ENCODE results near the gene DHODH. TPM values are rescaled to one million over a fixed set of nuclear protein-coding genes. Genes with fewer than 3 reads are reported as not detected.
A peak's percentile ranks its signal among the peaks of the same experiment; 100 is the strongest.
"Not testable (repeated sequence)": the region's sequence is repeated elsewhere in the genome, so short reads cannot be mapped to it uniquely, and the experiment has no call there.

Gene DHODH
- total and polyA plus RNA-seq, 2 of the 13 experiments (the other 11 are each of a cell fraction or from before 2014, with no cell fraction given) = 10.7 to 16.4 TPM

DNA sequence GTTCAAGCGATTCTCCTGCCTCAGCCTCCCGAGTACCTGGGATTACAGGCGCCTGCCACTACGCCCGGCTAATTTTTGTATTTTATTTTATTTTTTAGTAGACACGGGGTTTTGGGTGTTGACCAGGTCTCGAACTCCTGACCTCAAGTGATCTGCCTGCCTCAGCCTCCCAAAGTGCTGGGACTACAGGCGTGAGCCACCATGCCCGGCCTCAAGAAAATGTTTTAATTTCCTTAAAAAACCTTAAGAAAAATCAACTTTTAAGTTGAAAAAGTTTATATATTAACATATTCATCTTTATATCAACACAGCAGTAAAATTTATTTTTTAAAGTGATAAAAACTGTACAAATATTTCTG lies 500 bp upstream of the DHODH start:
- intact Hi-C loops (cut with micrococcal nuclease; ENCODE audit: unreplicated experiment) = loop anchor here (1.0 to 2.0 kb wide), 4 partner anchors 59 to 113 kb away; partner anchors contain the start of genes DHX38, IST1 and TXNL4B
- ATAC-seq; in situ Hi-C loops (cut with HindIII; ENCODE audit: extremely low pct_ligation_motif_present, low pct_unique_long_range_greater_than_20kb); H4K20me1 ChIP-seq (ENCODE audit: insufficient read depth, low read length); H3K9me3 ChIP-seq (ENCODE audit: low read length); H2AFZ ChIP-seq (ENCODE audit: low read length); CTCF ChIA-PET (ENCODE audit: low intra/inter-chr PET ratio, low total read pairs); POLR2A ChIA-PET; FAIRE-seq; H3K79me2 ChIP-seq (ENCODE audit: insufficient read depth, low read length); BruUV-seq (replicated peaks); H3K9ac ChIP-seq (ENCODE audit: insufficient read depth, low read depth, low read length); H3K36me3 ChIP-seq (replicated peaks in 1 of 2; ENCODE audit: control insufficient read depth in 1 of 2, insufficient read depth in 2 of 2, low read length in 2 of 2); H3K27me3 ChIP-seq (ENCODE audit: control insufficient read depth in 1 of 2, insufficient read depth in 2 of 2, low read length in 2 of 2); DNase-seq (ENCODE audit: low spot score); TF ChIP-seq TCF12 (IDR thresholded peaks at IDR 0.05): not testable (repeated sequence)
- peaks cover 37% of the 10 kb centered on the region for H3K4me1 ChIP-seq (ENCODE audit: insufficient read depth, low read length)
- H3K4me3 ChIP-seq (replicated peaks in 1 of 3; ENCODE audit: insufficient read depth in 1 of 3, low read depth in 2 of 3, low read length in 3 of 3) = peak overlapping the region in 2 of 3 experiments; percentile 20 to 100; a peak in 2 of 6 replicates
- H3K27ac ChIP-seq (ENCODE audit: extremely low read length, insufficient read depth, low read length) = peak overlapping the region; percentile 19
- 70% methylated on average over 9 of the region's 9 CpGs for WGBS (ENCODE audit: low lambda C conversion rate)
- TF ChIP-seq TCF12 (CRISPR knock-in tag; IDR thresholded peaks at IDR 0.05) (0 out of 2 replicates have a peak, but pooled peaks have one; percentile 35), ZNF264 (CRISPR knock-in tag; IDR thresholded peaks at IDR 0.05) (0 out of 2 replicates have a peak, but pooled peaks have one; percentile 55), RELA (CRISPR knock-in tag; IDR thresholded peaks at IDR 0.05) (0 out of 2 replicates have a peak, but pooled peaks have one; percentile 9), MED8 (CRISPR knock-in tag; IDR thresholded peaks at IDR 0.05; ENCODE audit: insufficient replicate concordance) (peak; percentile 10), ZNF724P (CRISPR knock-in tag; IDR thresholded peaks at IDR 0.05; ENCODE audit: borderline replicate concordance) (0 out of 2 replicates have a peak, but pooled peaks have one; percentile 11)
- TF ChIP-seq, protein P1, sequence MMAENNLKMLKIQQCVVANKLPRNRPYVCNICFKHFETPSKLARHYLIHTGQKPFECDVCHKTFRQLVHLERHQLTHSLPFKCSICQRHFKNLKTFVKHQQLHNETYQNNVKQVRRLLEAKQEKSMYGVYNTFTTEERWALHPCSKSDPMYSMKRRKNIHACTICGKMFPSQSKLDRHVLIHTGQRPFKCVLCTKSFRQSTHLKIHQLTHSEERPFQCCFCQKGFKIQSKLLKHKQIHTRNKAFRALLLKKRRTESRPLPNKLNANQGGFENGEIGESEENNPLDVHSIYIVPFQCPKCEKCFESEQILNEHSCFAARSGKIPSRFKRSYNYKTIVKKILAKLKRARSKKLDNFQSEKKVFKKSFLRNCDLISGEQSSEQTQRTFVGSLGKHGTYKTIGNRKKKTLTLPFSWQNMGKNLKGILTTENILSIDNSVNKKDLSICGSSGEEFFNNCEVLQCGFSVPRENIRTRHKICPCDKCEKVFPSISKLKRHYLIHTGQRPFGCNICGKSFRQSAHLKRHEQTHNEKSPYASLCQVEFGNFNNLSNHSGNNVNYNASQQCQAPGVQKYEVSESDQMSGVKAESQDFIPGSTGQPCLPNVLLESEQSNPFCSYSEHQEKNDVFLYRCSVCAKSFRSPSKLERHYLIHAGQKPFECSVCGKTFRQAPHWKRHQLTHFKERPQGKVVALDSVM (CRISPR knock-in tag; IDR thresholded peaks at IDR 0.05) = 0 out of 2 replicates have a peak, but pooled peaks have one; percentile 2
- TF ChIP-seq, protein P2, sequence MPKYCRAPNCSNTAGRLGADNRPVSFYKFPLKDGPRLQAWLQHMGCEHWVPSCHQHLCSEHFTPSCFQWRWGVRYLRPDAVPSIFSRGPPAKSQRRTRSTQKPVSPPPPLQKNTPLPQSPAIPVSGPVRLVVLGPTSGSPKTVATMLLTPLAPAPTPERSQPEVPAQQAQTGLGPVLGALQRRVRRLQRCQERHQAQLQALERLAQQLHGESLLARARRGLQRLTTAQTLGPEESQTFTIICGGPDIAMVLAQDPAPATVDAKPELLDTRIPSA (CRISPR knock-in tag; IDR thresholded peaks at IDR 0.05; ENCODE audit: borderline replicate concordance) = 0 out of 2 replicates have a peak, but pooled peaks have one; percentile 25
- H3K4me2 ChIP-seq (ENCODE audit: low read depth, low read length) = peak overlapping the region; percentile 53
